ENCODE data around the gene PSAT1. TPM values are rescaled to one million over a fixed set of nuclear protein-coding genes. Genes with fewer than 3 reads are reported as not detected.

PSAT1 gene
- total RNA-seq, 2 experiments from 2014 or later = 174 to 182 TPM

DNA sequence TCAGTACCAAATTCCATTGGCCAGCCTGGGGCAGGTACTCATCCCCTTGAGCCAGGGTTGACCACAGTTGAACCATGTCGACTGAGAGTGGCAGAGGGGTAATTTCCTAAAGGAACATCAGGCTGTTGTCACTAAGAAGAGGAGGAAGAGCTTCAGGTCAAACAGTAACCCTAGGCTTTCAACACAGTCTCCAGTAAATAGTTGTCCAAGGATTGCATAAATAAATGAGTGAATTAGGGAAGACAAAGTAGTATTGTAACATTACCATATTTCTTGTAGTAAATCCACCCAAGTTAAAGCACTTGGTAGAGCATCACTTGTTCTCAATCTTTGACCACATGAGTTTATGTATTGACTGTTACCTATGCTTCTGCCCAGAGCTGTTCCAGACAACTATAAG is 7.4 kb downstream of the PSAT1 start:
- no peaks in the 10 kb centered on the region for H3K27me3 Mint-ChIP-seq
- CTCF ChIA-PET = interaction anchor here (1.6 kb wide), 1 partner anchor 65 kb away, joined by 4 read pairs; no protein-coding TSS in a partner anchor
- no peak for TF ChIP-seq CTCF (IDR thresholded peaks at IDR 0.05)
- intact Hi-C loops (cut with micrococcal nuclease) = no loop called here
- POLR2A ChIA-PET = interaction anchor here (0.7 to 2.1 kb wide), 6 partner anchors 8 to 13 kb away, joined by 3 to 9 read pairs (median 4); no protein-coding TSS in a partner anchor
- peak overlapping the region; percentile 7 for H3K27ac Mint-ChIP-seq
- H3K4me1 Mint-ChIP-seq (ENCODE audit: low read depth) = peaks cover 9% of the 10 kb centered on the region
- peaks cover 76% of the 10 kb centered on the region for H3K36me3 Mint-ChIP-seq (ENCODE audit: low read depth)
- ATAC-seq (no peak), DNase-seq (no peak)
- H3K4me3 Mint-ChIP-seq = no peak overlapping the region
- H3K9me3 Mint-ChIP-seq = no peaks in the 10 kb centered on the region

DNA sequence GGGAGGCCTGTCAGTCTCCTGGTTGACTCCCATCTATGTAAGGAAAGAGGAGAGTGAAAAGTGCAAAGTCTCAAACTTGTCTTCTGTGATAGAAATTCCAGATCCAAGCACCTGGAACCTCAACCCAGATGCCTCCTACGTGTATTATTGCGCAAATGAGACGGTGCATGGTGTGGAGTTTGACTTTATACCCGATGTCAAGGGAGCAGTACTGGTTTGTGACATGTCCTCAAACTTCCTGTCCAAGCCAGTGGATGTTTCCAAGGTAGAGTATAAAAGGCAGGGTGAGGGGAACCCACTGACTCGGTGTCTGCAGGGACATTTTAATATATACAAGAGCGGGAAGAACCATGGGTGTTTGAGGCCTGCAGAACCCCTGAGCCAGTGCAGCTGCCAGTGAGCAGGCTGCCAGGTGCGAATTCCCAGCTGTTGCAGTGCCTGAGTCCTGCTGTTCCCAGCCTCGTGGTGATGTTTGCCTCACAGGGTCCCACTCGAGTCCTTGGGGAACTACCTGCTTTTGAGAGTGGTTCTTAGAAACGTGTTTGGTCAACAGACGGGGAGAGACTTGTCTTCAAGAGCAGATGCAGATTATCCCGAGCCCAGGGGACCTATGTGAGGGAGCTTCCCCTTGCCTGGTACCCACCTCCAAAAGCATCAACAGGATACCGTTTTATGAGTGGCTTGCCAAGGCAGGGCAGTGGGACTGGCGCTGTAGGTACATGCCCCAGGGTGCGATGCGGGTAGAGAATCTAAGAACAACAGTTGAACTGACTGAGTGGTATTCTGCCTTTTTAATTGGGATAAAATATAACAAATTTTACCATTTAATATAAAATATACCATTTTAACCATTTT is 9.5 kb downstream of the PSAT1 start:
- H3K27ac Mint-ChIP-seq = no peak overlapping the region
- CTCF ChIA-PET = no interaction called here
- peaks cover 3% of the 10 kb centered on the region for H3K4me1 Mint-ChIP-seq (ENCODE audit: low read depth)
- H3K9me3 Mint-ChIP-seq = no peaks in the 10 kb centered on the region
- H3K27me3 Mint-ChIP-seq = no peaks in the 10 kb centered on the region
- TF ChIP-seq CTCF (IDR thresholded peaks at IDR 0.05) = no peak
- peaks cover 80% of the 10 kb centered on the region for H3K36me3 Mint-ChIP-seq (ENCODE audit: low read depth)
- ATAC-seq (no peak), DNase-seq (no peak)
- POLR2A ChIA-PET = interaction anchor here (0.9 to 1.1 kb wide), 3 partner anchors 9 to 10 kb away, joined by 3 read pairs; partner anchors contain the start of gene PSAT1
- intact Hi-C loops (cut with micrococcal nuclease) = no loop called here
- no peak overlapping the region for H3K4me3 Mint-ChIP-seq

- POLR2A ChIA-PET = interaction anchor here (0.9 to 1.1 kb wide), 2 partner anchors 8 to 10 kb away, joined by 3 read pairs; partner anchors contain the start of gene PSAT1
- ATAC-seq (no peak), DNase-seq (no peak)
- no peak for TF ChIP-seq CTCF (IDR thresholded peaks at IDR 0.05)
- CTCF ChIA-PET = no interaction called here
- H3K27me3 Mint-ChIP-seq = no peaks in the 10 kb centered on the region
- peaks cover 80% of the 10 kb centered on the region for H3K36me3 Mint-ChIP-seq (ENCODE audit: low read depth)
- no peak overlapping the region for H3K27ac Mint-ChIP-seq
- H3K4me1 Mint-ChIP-seq (ENCODE audit: low read depth) = peaks cover 3% of the 10 kb centered on the region
- H3K9me3 Mint-ChIP-seq = no peaks in the 10 kb centered on the region
- no peak overlapping the region for H3K4me3 Mint-ChIP-seq
- intact Hi-C loops (cut with micrococcal nuclease) = no loop called here
These were observed 10.4 kb downstream of the PSAT1 start for GRCh38 chr9:78307360-78307759.

GRCh38 chr9:78309066-78309465 is 12.1 kb downstream of the PSAT1 start:
- no peak for TF ChIP-seq CTCF (IDR thresholded peaks at IDR 0.05)
- intact Hi-C loops (cut with micrococcal nuclease) = no loop called here
- peaks cover 3% of the 10 kb centered on the region for H3K4me1 Mint-ChIP-seq (ENCODE audit: low read depth)
- H3K27ac Mint-ChIP-seq = no peak overlapping the region
- H3K4me3 Mint-ChIP-seq = no peak overlapping the region
- ATAC-seq = no peak
- DNase-seq = no peak
- H3K36me3 Mint-ChIP-seq (ENCODE audit: low read depth) = peaks cover 75% of the 10 kb centered on the region
- H3K9me3 Mint-ChIP-seq = no peaks in the 10 kb centered on the region
- ChIA-PET CTCF (interaction anchor here (2.4 kb wide), 1 partner anchor 12 kb away, joined by 9 read pairs; the partner anchor contains the start of gene PSAT1), POLR2A (interaction anchor here (0.9 to 6.3 kb wide), 3 partner anchors 11 to 14 kb away, joined by 3 to 36 read pairs (median 4); partner anchors contain the start of gene PSAT1)
- H3K27me3 Mint-ChIP-seq = no peaks in the 10 kb centered on the region

- intact Hi-C loops (cut with micrococcal nuclease) = no loop called here
- H3K36me3 Mint-ChIP-seq (ENCODE audit: low read depth) = peaks cover 71% of the 10 kb centered on the region
- H3K4me3 Mint-ChIP-seq = no peak overlapping the region
- CTCF ChIA-PET = interaction anchor here (1.2 kb wide), 1 partner anchor 49 kb away, joined by 4 read pairs; no protein-coding TSS in a partner anchor
- H3K9me3 Mint-ChIP-seq = no peaks in the 10 kb centered on the region
- DNase-seq (no peak), ATAC-seq (no peak)
- H3K4me1 Mint-ChIP-seq (ENCODE audit: low read depth) = peaks cover 5% of the 10 kb centered on the region
- no peak overlapping the region for H3K27ac Mint-ChIP-seq
- POLR2A ChIA-PET = interaction anchor here (6.3 kb wide), 1 partner anchor 13 kb away, joined by 36 read pairs; the partner anchor contains the start of gene PSAT1
- no peaks in the 10 kb centered on the region for H3K27me3 Mint-ChIP-seq
- TF ChIP-seq CTCF (IDR thresholded peaks at IDR 0.05) = no peak
These were observed 14.2 kb downstream of the PSAT1 start for GRCh38 chr9:78311075-78311474.

Data from activated CD8-positive, alpha-beta T cell treated with anti-CD3 and anti-CD28 coated beads for 36 hours (primary cell).